GM12892 (cell line): Measurements from ENCODE around the gene ALG9.

Source experiments
- POLR2A ChIP-seq: IDR thresholded peaks from 2 replicates; pipeline ENCODE4 v1.6.1; 2011; ENCODE audit warnings: low read depth, low read length, control low read depth
- POLR2AphosphoS5 ChIP-seq: IDR thresholded peaks from 2 replicates; pipeline ENCODE4 v1.6.1; 2011; ENCODE audit warnings: low read depth, low read length, control low read depth
- TAF1 ChIP-seq: IDR thresholded peaks from 2 replicates; pipeline ENCODE4 v1.6.1; 2011; ENCODE audit warnings: low read depth, mild to moderate bottlenecking, control low read depth, low read length, borderline replicate concordance

DNA sequence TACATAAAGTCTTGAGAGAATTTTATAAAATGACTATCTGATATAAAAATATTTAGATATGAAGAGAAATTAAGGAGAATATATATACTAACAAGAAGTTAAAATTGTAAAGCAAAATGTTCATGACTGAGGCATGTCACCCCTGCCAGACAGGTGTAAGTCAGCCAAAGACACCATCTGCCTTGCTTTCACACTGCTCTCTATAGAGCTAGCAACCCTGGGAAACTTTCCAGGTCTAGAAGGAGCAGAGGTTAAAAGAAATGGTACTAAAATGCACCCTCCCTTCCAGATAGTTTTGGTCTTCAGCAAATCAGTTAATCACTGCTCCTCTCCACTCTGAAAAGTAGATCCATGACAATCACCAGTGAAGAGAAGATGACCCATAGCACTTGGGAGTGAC is 121.7 kb downstream of the ALG9 start:
- TF ChIP-seq POLR2A = no peak
- no peak for TF ChIP-seq POLR2AphosphoS5
- no peak for TF ChIP-seq TAF1
